Heart left ventricle (tissue), 16 donors: ENCODE results near the gene RNF215. TPM values are rescaled to one million over a fixed set of nuclear protein-coding genes. Genes with fewer than 3 reads are reported as not detected.

Experiments
- ATAC-seq, 4 donors: fragments of 200-7000 bp; cut with Tn5 transposase; one replicate each; pipeline ENCODE4 v1.9.1; 2020 to 2022; ENCODE audit warnings: moderate library complexity in 4 of 4, mild to moderate bottlenecking in 3 of 4, moderate number of reproducible peaks in 1 of 4
- DNase-seq, 5 donors: peaks; one replicate each; pipeline ENCODE4 v3.0.0-alpha.2; 2020
- H3K27ac ChIP-seq, 12 donors: fragments of 200-600 bp; sonication (generic) in 4 of 12; one replicate each; pipeline versions ENCODE4 v1.5.0 to v1.8.0; 2016 to 2022; ENCODE audit warnings: mild to moderate bottlenecking in 2 of 12
- H3K27me3 ChIP-seq, 9 donors: fragments of 200-600 bp; sonication (generic) in 2 of 9; one replicate each; pipeline versions ENCODE4 v1.5.1 to v1.8.0; 2016 to 2022; ENCODE audit warnings: mild to moderate bottlenecking in 3 of 9
- H3K36me3 ChIP-seq, 9 donors: fragments of 200-600 bp; sonication (generic) in 2 of 9; one replicate each; pipeline versions ENCODE4 v1.5.0 to v1.8.0; 2018 to 2022; ENCODE audit warnings: mild to moderate bottlenecking in 2 of 9
- H3K4me1 ChIP-seq, 12 donors: fragments of 200-600 bp; sonication (generic) in 4 of 12; one replicate each; pipeline versions ENCODE4 v1.5.0 to v1.8.0; 2016 to 2022; ENCODE audit warnings: mild to moderate bottlenecking in 3 of 12
- H3K4me3 ChIP-seq, 12 donors: fragments of 200-600 bp; sonication (generic) in 4 of 12; one replicate each; pipeline versions ENCODE4 v1.5.0 to v1.8.0; 2017 to 2022; ENCODE audit warnings: mild to moderate bottlenecking in 9 of 12, moderate library complexity in 4 of 12
- H3K9me3 ChIP-seq, 12 donors: fragments of 200-600 bp; sonication (generic) in 4 of 12; one replicate each; pipeline versions ENCODE4 v1.5.0 to v1.8.0; 2016 to 2022; ENCODE audit warnings: mild to moderate bottlenecking in 1 of 12
- POLR2A ChIP-seq, 2 donors: fragments of 450-650 bp; IDR thresholded peaks; one replicate each; pipeline ENCODE4 v1.6.1; 2017; ENCODE audit warnings: antibody characterized with exemption in 2 of 2, mild to moderate bottlenecking in 2 of 2, moderate library complexity in 2 of 2
- WGBS, 4 donors: extraction: QIAGEN DNeasy Blood & Tissue Kit in 2 of 4; methylation state at CpG; one replicate each; pipeline versions ENCODE4 v1.1.5 to v1.1.7; 2013 to 2018; 5-methylcytosine and 5-hydroxymethylcytosine counted together
- intact Hi-C, 10 donors: fragments of 100-400 bp; cut with DNase I; formaldehyde crosslinking; loops; one replicate each; pipeline versions ENCODE4 v1.11.1 to v1.14.2; 2022
- polyA plus RNA-seq, 2 donors: library from polyadenylated mRNA; stranded (reverse); fragments of 200-250 nt; gene quantifications; one replicate each; pipeline ENCODE4 v1.2.3, GENCODE V29; 2013
- total RNA-seq, 9 donors: library from RNA; depleted of rRNA in 2 of 9; stranded (reverse); fragments of >200 nt in 2 of 9; fragmentation: NEBNext Ultra II Directional in 3 of 9; extraction: Animal tissue kit (Norgen Biotek cat#: 25700) in 3 of 9; gene quantifications; one replicate each; pipeline versions ENCODE4 v1.1.0 to v1.2.4, GENCODE V29; 2016 to 2023
- TF ChIP-seq, protein P1 (sequence below), 12 donors: fragments of 200-600 bp; sonication (generic) in 4 of 12; IDR thresholded peaks; one replicate each; pipeline versions ENCODE4 v1.5.0 to v1.8.0; 2018 to 2022; ENCODE audit warnings: antibody characterized with exemption in 12 of 12, mild to moderate bottlenecking in 5 of 12
- donor health status: ischemic (EF 13 %, LVEDD 7.1; RV severe dilation, severe dysfunction).
- donor health status: healthy with polysubstance abuse.
- donor health status: DM: no; HTN: yes; CAD: no.
- donor health status: DM: no; HTN: no; CAD: no.
- donor health status: ischemic (EF 25% LVEDD 6.9; RV normal size, moderate dysfunction).
- donor health status: ischemic (EF 25% LVEDD 5.7; RV mildly dilated, moderate dysfunction).
- donor health status: healthy.
- donor health status: DM: yes; HTN: yes; CAD: no.
- donor health status: ischemic (EF 35%, LVEDD 5.7; RV mildly dilated, moderate dysfunction).
- donor health status: nonischemic (EF 11% LVEDD 7.7; RV severe dilation, severe dysfunction).
- donor health status: DM: yes; HTN: yes; CAD: no.
- donor health status: PGD.
- donor health status: ischemic (EF 29% LVEDD 5.4; RV normal size, mild dysfunction).
- donor health status: nonischemic (EF 23%, LVEDD 6.1; RV moderate dilation, normal function).

Gene RNF215
- total and polyA plus RNA-seq, 11 donors: 3.3 to 12.2 (median 6.7) TPM

DNA sequence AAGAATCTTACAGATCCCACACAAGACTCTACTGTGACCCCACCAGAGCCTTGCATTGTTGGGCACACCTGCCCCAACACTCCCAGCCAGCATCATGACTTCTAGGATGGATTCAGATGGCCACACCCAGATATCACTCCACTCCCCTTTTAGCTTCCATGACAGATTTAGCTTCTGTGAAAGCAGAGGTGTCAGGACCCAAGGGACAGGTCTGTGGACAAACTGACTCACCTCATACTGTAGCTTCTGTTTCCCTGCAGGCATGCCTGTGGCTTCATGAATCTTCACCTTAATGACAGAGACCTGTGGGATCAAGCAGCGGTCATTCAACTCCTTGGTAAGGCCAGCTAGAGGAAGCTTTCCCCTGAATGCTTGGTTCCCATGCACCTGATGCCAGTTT is 52.0 kb downstream of the RNF215 start:
- DNase-seq (no peak), ATAC-seq (no peak)
- Histone ChIP-seq H3K27me3 (no peaks in the 10 kb centered on the region), H3K9me3 (no peaks in the 10 kb centered on the region), H3K4me3 (no peak overlapping the region), H3K4me1 (peaks cover 0 to 31% (median 5%) of the 10 kb centered on the region in 12 donors), H3K36me3 (peaks cover 9 to 100% (median 94%) of the 10 kb centered on the region in 9 donors), H3K27ac (no peak overlapping the region)
- intact Hi-C loops: no loop called here
- no peak for TF ChIP-seq POLR2A (IDR thresholded peaks at IDR 0.05)
- TF ChIP-seq, protein P1, sequence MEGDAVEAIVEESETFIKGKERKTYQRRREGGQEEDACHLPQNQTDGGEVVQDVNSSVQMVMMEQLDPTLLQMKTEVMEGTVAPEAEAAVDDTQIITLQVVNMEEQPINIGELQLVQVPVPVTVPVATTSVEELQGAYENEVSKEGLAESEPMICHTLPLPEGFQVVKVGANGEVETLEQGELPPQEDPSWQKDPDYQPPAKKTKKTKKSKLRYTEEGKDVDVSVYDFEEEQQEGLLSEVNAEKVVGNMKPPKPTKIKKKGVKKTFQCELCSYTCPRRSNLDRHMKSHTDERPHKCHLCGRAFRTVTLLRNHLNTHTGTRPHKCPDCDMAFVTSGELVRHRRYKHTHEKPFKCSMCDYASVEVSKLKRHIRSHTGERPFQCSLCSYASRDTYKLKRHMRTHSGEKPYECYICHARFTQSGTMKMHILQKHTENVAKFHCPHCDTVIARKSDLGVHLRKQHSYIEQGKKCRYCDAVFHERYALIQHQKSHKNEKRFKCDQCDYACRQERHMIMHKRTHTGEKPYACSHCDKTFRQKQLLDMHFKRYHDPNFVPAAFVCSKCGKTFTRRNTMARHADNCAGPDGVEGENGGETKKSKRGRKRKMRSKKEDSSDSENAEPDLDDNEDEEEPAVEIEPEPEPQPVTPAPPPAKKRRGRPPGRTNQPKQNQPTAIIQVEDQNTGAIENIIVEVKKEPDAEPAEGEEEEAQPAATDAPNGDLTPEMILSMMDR (IDR thresholded peaks at IDR 0.05): no peak
- WGBS, 4 donors: 70 to 99% (median 89%) methylated on average over 1 of the region's 1 CpG

DNA sequence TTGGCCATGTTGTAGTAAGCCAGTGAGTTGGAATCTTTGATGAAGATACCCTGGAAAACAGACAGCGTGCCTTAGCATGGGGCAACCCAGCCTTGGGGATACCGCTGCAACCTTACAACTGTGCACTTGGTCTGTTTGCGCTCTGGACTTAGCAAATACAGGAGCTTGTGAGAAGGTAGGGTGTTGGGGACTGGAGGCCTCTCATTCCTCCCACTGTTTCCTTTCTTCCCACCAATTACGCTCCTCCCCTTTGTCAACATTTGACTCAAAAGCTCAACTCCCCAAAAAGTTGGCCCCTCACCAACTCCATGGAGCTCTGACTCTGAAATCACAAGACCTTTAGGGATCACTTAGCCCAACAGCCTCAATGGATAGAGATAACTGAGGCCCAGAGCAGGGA is 52.6 kb downstream of the RNF215 start:
- intact Hi-C loops: no loop called here
- WGBS, 4 donors: 96 to 99% (median 98%) methylated on average over 4 of the region's 4 CpGs
- no peak for ATAC-seq

DNA sequence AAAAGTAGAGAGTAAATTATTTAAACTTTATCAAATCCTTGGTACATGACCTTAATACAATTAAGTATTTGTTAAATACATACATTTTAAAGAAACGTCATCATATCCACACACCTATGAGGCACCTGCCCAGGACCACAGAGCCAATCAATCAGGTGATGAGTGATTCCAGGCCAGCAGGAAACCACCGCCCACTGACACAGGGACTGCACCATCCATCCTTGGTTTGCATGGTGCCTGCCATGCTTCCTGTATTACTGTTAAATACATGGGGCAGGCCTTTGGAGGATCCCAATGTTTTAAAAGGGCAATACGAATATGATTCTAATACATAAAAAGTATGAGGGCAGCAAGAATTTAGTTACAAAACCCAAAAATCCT is 53.5 kb downstream of the RNF215 start:
- Histone ChIP-seq H3K27ac (no peak overlapping the region), H3K4me3 (no peak overlapping the region), H3K27me3 (no peaks in the 10 kb centered on the region), H3K9me3 (no peaks in the 10 kb centered on the region), H3K4me1 (peaks cover 0 to 29% (median 4%) of the 10 kb centered on the region in 12 donors), H3K36me3 (peaks cover 5 to 88% (median 79%) of the 10 kb centered on the region in 9 donors)
- intact Hi-C loops: no loop called here
- 87 to 93% (median 90%) methylated on average over 3 of the region's 3 CpGs for WGBS, 4 donors
- DNase-seq: no peak
- ATAC-seq: no peak
- no peak for TF ChIP-seq POLR2A (IDR thresholded peaks at IDR 0.05)
- TF ChIP-seq, protein P1 (IDR thresholded peaks at IDR 0.05): no peak

More for the DNA sequence above, 52.6 kb downstream of the RNF215 start:
- peaks cover 5 to 96% (median 88%) of the 10 kb centered on the region in 9 donors for H3K36me3 ChIP-seq
- H3K27me3 ChIP-seq: no peaks in the 10 kb centered on the region
- TF ChIP-seq, protein P1 (IDR thresholded peaks at IDR 0.05): no peak
- TF ChIP-seq POLR2A (IDR thresholded peaks at IDR 0.05): no peak
- peaks cover 0 to 29% (median 4%) of the 10 kb centered on the region in 12 donors for H3K4me1 ChIP-seq
- H3K9me3 ChIP-seq: no peaks in the 10 kb centered on the region
- no peak for DNase-seq
- no peak overlapping the region for H3K4me3 ChIP-seq
- no peak overlapping the region for H3K27ac ChIP-seq

DNA sequence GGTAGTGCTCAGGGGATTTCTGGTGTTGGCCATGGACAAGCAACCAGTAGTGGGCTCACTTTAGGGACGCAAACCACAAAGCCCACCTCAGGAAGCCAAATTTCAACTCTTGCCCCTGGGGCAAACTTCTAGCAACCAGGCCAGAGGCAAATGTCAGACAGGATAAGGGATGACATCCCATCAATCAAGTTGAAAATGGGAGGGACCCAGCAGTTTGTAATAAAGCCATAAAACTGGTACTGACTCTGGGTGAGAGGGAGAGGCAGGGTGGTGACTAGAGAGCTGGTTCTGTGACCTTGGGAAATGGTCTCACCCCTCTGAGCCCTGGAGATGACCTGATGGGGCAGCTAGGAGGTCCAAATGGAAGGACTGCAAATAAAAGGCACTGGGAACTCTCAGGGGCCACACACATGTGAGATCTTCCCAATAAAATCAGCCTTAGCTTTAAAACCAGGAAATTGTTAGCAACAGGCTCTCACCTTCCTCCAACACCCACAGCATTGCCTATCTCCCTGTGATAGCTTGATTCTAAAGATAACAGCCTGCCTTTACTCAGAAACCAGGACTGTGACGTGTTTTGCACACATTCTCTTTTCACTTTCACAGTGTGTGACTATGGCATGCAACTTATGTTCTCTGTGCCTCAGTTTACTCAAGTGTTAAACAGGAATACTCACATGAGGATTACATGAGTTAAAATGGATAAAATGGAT is 54.1 kb downstream of the RNF215 start:
- Histone ChIP-seq H3K9me3 (no peaks in the 10 kb centered on the region), H3K27ac (no peak overlapping the region), H3K4me3 (no peak overlapping the region), H3K4me1 (peaks cover 0 to 25% (median 4%) of the 10 kb centered on the region in 12 donors), H3K36me3 (peaks cover 5 to 82% (median 73%) of the 10 kb centered on the region in 9 donors), H3K27me3 (no peaks in the 10 kb centered on the region)
- intact Hi-C loops: no loop called here
- no peak for TF ChIP-seq POLR2A (IDR thresholded peaks at IDR 0.05)
- TF ChIP-seq, protein P1 (IDR thresholded peaks at IDR 0.05): no peak
- DNase-seq: no peak
- no peak for ATAC-seq
- WGBS, 4 donors: 91 to 93% (median 92%) methylated on average over 2 of the region's 2 CpGs
